GM19193 (cell line): Measurements from ENCODE around the gene ZSCAN5B.

Experiments
- POLR2A ChIP-seq: IDR thresholded peaks from 4 replicates; pipeline ENCODE4 v1.6.1; 2011; ENCODE audit not compliant: insufficient read depth, insufficient read length; ENCODE audit errors: extremely low read depth

The ZSCAN5B gene

GRCh38 chr19:56139847-56140582 is 57.6 kb downstream of the ZSCAN5B start:
- TF ChIP-seq POLR2A = no peak
